OCI-LY3 (cell line): Measurements from ENCODE around the gene CAMTA1.

ENCODE experiments used
- EZH2phosphoT487 ChIP-seq: fragments of 200-600 bp; shearing (Covaris generic); IDR thresholded peaks from 2 replicates; pipeline ENCODE4 v1.6.1; 2018; ENCODE audit warnings: antibody characterized with exemption, mixed run types, low read depth
- TF ChIP-seq, protein P1 (sequence below): fragments of 200-600, 300-600 bp; sonication (generic); IDR thresholded peaks from 2 replicates; pipeline ENCODE4 v1.5.1; 2014; ENCODE audit warnings: antibody characterized with exemption, low read length, low read depth

DNA sequence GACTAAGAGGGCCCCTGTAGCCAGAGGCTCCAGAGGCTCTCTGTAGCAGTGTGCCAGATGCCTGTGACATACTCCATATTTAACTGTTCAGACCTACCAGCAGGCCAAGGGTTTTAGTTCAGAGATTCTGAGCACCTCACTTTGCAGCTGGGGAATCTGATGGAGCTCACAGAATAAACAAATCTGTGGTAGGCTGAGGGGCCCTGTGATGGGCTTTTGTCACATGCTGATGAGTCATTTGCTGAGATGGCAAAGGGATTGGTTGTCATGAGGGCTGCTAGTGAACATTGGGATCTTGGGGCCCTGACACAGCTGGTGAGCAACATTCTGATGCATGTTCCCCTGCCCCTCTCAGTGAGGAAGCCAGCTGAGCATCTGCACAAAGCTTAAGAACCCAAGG, 482.2 kb downstream of the CAMTA1 start:
- TF ChIP-seq, protein P1, sequence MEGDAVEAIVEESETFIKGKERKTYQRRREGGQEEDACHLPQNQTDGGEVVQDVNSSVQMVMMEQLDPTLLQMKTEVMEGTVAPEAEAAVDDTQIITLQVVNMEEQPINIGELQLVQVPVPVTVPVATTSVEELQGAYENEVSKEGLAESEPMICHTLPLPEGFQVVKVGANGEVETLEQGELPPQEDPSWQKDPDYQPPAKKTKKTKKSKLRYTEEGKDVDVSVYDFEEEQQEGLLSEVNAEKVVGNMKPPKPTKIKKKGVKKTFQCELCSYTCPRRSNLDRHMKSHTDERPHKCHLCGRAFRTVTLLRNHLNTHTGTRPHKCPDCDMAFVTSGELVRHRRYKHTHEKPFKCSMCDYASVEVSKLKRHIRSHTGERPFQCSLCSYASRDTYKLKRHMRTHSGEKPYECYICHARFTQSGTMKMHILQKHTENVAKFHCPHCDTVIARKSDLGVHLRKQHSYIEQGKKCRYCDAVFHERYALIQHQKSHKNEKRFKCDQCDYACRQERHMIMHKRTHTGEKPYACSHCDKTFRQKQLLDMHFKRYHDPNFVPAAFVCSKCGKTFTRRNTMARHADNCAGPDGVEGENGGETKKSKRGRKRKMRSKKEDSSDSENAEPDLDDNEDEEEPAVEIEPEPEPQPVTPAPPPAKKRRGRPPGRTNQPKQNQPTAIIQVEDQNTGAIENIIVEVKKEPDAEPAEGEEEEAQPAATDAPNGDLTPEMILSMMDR = no peak
- TF ChIP-seq EZH2phosphoT487 = no peak
